Measurements from ENCODE around the gene GPR37.

The GPR37 gene

GRCh38 chr7:124728610-124729009 is 37.0 kb downstream of the GPR37 start:
- no peak for DNase-seq (ENCODE audit: low spot score)
- TF ChIP-seq CTCF (IDR thresholded peaks at IDR 0.05; ENCODE audit: extremely low read depth, missing control alignments), result no peak

GRCh38 chr7:124724507-124725192 is 40.9 kb downstream of the GPR37 start:
- TF ChIP-seq CTCF (IDR thresholded peaks at IDR 0.05; ENCODE audit: extremely low read depth, missing control alignments), result no peak

DNA sequence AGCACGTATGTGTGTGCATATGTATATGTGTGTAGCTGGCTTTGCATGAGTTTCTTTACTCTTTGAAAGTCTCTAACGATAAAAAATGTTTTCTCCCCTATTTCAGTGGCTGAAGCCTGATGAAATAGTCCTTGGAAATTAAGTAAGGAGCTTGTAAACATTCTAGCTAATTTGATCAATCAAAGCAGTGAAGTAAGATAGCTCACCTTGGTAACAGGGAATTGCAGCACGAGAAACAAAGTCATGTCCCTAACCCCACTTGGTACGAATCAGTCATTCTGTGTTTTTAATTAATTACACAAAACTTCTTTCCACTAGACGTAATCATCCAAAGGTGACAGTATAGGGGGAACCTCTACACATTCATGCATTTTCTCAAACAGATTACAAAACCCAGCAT is 41.5 kb downstream of the GPR37 start:
- no peak for DNase-seq (ENCODE audit: low spot score)

More at GRCh38 chr7:124724507-124725192, 40.9 kb downstream of the GPR37 start:
- no peak for DNase-seq (ENCODE audit: low spot score)

DNA sequence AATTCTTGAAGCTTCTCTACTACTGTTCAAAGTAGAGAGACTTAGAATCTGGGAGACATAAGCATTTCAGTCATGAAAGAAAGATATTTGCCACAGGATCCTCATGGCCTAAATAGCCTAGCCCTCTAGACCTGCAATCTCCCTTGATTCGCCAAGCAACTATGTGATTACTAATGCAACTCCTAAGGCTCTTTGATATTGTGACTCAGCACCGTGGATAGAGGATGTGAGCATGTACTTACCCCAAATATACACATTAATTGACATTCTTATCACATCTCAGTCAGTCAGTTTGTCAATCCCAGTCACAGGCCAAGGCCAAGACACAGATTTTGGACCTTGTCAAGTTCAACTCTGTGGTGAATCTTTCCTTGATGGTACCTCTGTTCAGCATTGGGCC is 42.6 kb downstream of the GPR37 start:
- DNase-seq (ENCODE audit: low spot score), result no peak
- no peak for TF ChIP-seq CTCF (IDR thresholded peaks at IDR 0.05; ENCODE audit: extremely low read depth, missing control alignments)

More for the DNA sequence above, 41.5 kb downstream of the GPR37 start:
- no peak for TF ChIP-seq CTCF (IDR thresholded peaks at IDR 0.05; ENCODE audit: extremely low read depth, missing control alignments)

- DNase-seq (ENCODE audit: low spot score), result no peak
- no peak for TF ChIP-seq CTCF (IDR thresholded peaks at IDR 0.05; ENCODE audit: extremely low read depth, missing control alignments)
Observed at GRCh38 chr7:124722292-124722691, 43.3 kb downstream of the GPR37 start.

GRCh38 chr7:124720195-124720594 is 45.4 kb downstream of the GPR37 start:
- TF ChIP-seq CTCF (IDR thresholded peaks at IDR 0.05; ENCODE audit: extremely low read depth, missing control alignments), result no peak
- no peak for DNase-seq (ENCODE audit: low spot score)

GRCh38 chr7:124718032-124718766 is 47.4 kb downstream of the GPR37 start:
- no peak for TF ChIP-seq CTCF (IDR thresholded peaks at IDR 0.05; ENCODE audit: extremely low read depth, missing control alignments)
- no peak for DNase-seq (ENCODE audit: low spot score)

All from GM20000 (cell line).